Mucosa of descending colon (tissue), 3 donors: Measurements from ENCODE around the gene PAPSS2. TPM values are rescaled to one million over a fixed set of nuclear protein-coding genes. Genes with fewer than 3 reads are reported as not detected.

ENCODE experiments used
- ATAC-seq: fragments of 200-7000 bp; cut with Tn5 transposase; one replicate; pipeline ENCODE4 v1.9.1; 2020; ENCODE audit warnings: mild to moderate bottlenecking, moderate library complexity
- DNase-seq, 3 donors: peaks; one replicate each; pipeline ENCODE4 v3.0.0-alpha.2; 2020
- H3K36me3 ChIP-seq: fragments of 200-600 bp; one replicate; pipeline ENCODE4 v1.8.0; 2021; ENCODE audit warnings: low read depth, mild to moderate bottlenecking
- H3K4me1 ChIP-seq: fragments of 200-600 bp; one replicate; pipeline ENCODE4 v1.8.0; 2021; ENCODE audit warnings: low read depth, mild to moderate bottlenecking
- H3K4me3 ChIP-seq: fragments of 200-600 bp; one replicate; pipeline ENCODE4 v1.8.0; 2021; ENCODE audit warnings: mild to moderate bottlenecking
- H3K9me3 ChIP-seq: fragments of 200-600 bp; one replicate; pipeline ENCODE4 v1.8.0; 2021; ENCODE audit warnings: mild to moderate bottlenecking
- intact Hi-C, 2 donors: fragments of 100-400 bp; cut with DNase I in 1 of 2; cut with micrococcal nuclease in 1 of 2; formaldehyde crosslinking; loops; one replicate each; pipeline versions ENCODE4 v1.11.0 to v1.11.1; 2022; cut with DNase I, micrococcal nuclease
- total RNA-seq, 3 donors: library from RNA; stranded (reverse); fragmentation: NEBNext Ultra II Directional in 2 of 3; extraction: Animal tissue kit (Norgen Biotek cat#: 25700) in 2 of 3; gene quantifications; one replicate each; pipeline versions ENCODE4 v1.2.1 to v1.2.4, GENCODE V29; 2021 to 2023
- TF ChIP-seq, protein P1 (sequence below): fragments of 200-600 bp; IDR thresholded peaks from one replicate; pipeline ENCODE4 v1.8.0; 2022; ENCODE audit warnings: antibody characterized with exemption, mild to moderate bottlenecking
- donor health status: DM: no; HTN: no; CAD: no; lungs with moderate emphysema.
- donor health status: DM: no; HTN: no; CAD: no.
- donor health status: DM: no; HTN: yes; CAD: no.

The PAPSS2 gene
- total RNA-seq, 3 donors from 2014 or later = 123 to 399 (median 147) TPM

DNA sequence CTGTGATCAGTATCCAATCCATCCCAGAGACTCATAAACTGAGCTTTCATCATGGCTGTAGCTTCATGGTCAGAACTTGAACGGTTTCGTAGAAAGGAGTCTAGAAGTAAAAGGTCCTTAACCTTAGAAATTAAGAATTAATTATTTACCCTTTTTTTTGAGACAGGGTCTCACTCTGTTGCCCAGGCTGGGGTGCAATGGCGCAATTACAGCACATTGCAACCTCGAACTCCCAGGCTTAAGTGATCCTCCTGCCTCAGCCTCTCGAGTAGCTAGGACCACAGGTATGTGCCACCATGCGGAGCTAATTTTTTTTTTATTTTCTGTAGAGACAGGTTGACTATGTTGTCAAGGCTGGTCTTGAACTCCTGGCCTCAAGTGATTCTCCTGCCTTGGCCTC lies 116.7 kb downstream of the PAPSS2 start:
- Histone ChIP-seq H3K4me3 (no peak overlapping the region), H3K4me1 (no peaks in the 10 kb centered on the region)

DNA sequence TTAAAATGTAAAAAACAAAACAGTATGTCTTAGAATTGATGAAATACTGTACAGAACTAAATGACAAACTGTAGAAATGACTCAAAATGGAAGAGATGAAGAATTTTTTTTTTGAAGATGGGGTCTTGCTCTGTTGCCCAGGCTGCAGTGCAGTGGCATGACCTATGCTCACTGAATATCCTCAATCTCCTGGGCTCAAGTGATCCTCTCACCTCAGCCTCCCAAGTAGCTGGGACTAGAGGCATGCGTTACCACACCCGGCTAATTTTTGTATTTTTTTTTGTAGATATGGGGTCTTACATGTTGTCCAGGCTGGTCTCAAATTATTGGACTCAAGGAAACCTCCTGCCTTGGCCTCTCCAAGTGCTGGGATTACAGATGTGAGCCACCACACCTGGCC lies 121.9 kb downstream of the PAPSS2 start:
- intact Hi-C loops = no loop called here
- no peaks in the 10 kb centered on the region for H3K4me1 ChIP-seq
- ATAC-seq = no peak
- no peaks in the 10 kb centered on the region for H3K9me3 ChIP-seq
- no peaks in the 10 kb centered on the region for H3K36me3 ChIP-seq
- no peak for DNase-seq
- no peak overlapping the region for H3K4me3 ChIP-seq
- TF ChIP-seq, protein P1, sequence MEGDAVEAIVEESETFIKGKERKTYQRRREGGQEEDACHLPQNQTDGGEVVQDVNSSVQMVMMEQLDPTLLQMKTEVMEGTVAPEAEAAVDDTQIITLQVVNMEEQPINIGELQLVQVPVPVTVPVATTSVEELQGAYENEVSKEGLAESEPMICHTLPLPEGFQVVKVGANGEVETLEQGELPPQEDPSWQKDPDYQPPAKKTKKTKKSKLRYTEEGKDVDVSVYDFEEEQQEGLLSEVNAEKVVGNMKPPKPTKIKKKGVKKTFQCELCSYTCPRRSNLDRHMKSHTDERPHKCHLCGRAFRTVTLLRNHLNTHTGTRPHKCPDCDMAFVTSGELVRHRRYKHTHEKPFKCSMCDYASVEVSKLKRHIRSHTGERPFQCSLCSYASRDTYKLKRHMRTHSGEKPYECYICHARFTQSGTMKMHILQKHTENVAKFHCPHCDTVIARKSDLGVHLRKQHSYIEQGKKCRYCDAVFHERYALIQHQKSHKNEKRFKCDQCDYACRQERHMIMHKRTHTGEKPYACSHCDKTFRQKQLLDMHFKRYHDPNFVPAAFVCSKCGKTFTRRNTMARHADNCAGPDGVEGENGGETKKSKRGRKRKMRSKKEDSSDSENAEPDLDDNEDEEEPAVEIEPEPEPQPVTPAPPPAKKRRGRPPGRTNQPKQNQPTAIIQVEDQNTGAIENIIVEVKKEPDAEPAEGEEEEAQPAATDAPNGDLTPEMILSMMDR = no peak

More for the DNA sequence above, 116.7 kb downstream of the PAPSS2 start:
- Histone ChIP-seq H3K9me3 (no peaks in the 10 kb centered on the region), H3K36me3 (no peaks in the 10 kb centered on the region)
- intact Hi-C loops = no loop called here
- ATAC-seq (no peak), DNase-seq (no peak)
- TF ChIP-seq, protein P1 = no peak

DNA sequence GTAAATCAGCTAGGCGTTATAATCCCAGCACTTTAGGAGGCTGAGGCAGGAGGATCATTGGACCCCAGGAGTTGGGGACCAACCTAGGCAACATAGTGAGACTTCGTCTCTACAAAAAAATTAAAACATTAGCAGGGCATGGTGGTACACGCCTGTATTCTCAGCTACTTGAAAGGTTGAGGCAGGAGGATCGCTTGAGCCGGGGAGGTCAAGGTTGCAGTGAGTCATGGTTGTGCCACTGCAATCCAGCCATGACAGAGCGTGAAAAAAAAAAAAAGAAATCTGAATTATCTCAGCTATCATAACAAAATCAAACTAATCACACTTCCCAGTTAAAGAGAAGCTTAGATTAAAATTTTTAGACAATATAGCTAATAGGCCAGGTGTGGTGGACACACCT lies 123.0 kb downstream of the PAPSS2 start:
- Histone ChIP-seq H3K4me3 (no peak overlapping the region), H3K9me3 (no peaks in the 10 kb centered on the region), H3K4me1 (no peaks in the 10 kb centered on the region), H3K36me3 (no peaks in the 10 kb centered on the region)
- TF ChIP-seq, protein P1 = no peak
- DNase-seq (no peak), ATAC-seq (no peak)
- intact Hi-C loops = no loop called here

DNA sequence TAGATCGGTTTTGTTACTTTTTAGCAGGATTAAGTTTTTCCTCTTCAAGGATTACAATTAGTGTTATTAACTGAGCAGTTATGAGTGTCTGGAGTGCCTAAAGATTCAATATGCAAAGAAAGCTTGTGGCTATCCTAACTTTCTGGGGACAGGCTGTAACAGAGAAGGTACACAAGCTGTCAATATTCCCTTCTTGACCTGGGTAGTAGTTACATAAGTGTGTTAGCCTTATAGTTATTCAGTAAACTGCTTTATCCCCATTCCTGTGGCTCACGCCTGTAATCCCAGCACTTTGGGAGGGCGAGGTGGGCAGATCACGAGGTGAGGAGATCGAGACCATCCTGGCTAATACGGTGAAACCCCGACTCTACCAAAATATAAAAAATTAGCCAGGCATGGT lies 126.7 kb downstream of the PAPSS2 start:
- no peak for DNase-seq
- Histone ChIP-seq H3K9me3 (no peaks in the 10 kb centered on the region), H3K4me3 (no peak overlapping the region), H3K36me3 (no peaks in the 10 kb centered on the region), H3K4me1 (no peaks in the 10 kb centered on the region)
- intact Hi-C loops = no loop called here
- ATAC-seq = no peak
- TF ChIP-seq, protein P1 = no peak

DNA sequence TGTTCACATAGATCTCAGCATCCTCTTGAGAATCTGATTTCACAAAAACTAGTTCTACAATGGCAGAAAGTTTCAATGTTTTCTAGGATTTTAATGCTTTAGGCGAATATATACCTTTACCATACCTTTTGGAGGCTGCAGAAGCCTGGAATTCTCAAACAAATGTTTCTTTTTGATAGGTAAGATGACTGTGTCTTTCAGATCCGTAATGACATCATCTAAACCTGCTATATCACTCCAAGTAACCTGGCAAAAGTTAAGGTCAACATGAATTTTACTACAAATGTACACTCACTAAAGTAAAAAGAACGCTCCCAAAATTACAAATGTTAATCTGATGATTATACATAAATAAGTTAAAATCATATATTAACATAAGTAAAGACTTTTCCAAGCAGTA lies 130.5 kb downstream of the PAPSS2 start:
- Histone ChIP-seq H3K4me1 (no peaks in the 10 kb centered on the region), H3K9me3 (no peaks in the 10 kb centered on the region), H3K4me3 (no peak overlapping the region), H3K36me3 (no peaks in the 10 kb centered on the region)
- TF ChIP-seq, protein P1 = no peak
- ATAC-seq (no peak), DNase-seq (no peak)
- intact Hi-C loops = no loop called here

DNA sequence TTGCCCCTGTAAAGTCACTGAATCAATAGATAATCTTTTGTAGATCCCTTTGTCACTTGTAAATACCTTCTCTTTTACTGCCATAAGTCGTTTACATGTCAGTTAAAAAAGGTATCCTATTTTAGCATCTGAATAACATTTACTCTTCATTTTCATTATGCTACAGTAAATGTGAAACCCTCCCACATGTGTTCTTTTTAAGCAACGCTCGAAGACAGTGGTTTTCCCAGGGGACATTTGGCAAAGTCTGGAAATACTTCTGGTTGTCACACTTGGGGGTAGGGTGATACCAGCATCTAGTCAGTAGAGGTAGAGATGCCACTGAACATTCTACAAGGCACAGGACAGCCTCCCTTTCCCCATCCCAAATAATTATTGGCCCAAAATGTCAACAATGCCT lies 134.6 kb downstream of the PAPSS2 start:
- no peaks in the 10 kb centered on the region for H3K36me3 ChIP-seq
- H3K4me3 ChIP-seq = no peak overlapping the region
- TF ChIP-seq, protein P1 = no peak
- intact Hi-C loops = no loop called here
- no peak for DNase-seq
- H3K4me1 ChIP-seq = no peaks in the 10 kb centered on the region
- no peak for ATAC-seq
- H3K9me3 ChIP-seq = no peaks in the 10 kb centered on the region
